ENCODE results near the gene CALHM5.

- TF ChIP-seq CTCF (IDR thresholded peaks at IDR 0.05): no peak
- TF ChIP-seq POLR2AphosphoS5 (IDR thresholded peaks at IDR 0.05): no peak
Measured at GRCh38 chr6:116472706-116473105, 38.7 kb upstream of the CALHM5 start.
